Spleen (tissue), 11 donors: Measurements from ENCODE around the gene WDR88. TPM values are rescaled to one million over a fixed set of nuclear protein-coding genes. Genes with fewer than 3 reads are reported as not detected.

ENCODE experiments used
- DNase-seq: peaks from one replicate; pipeline ENCODE4 v3.0.0-alpha.2; 2020
- H3K27ac ChIP-seq, 8 donors: fragments of 200-600 bp; sonication (generic) in 7 of 8; 1 replicate in 4 of 8; 2 replicates in 4 of 8; pipeline versions ENCODE4 v1.5.0 to v1.8.0; 2016 to 2021; ENCODE audit warnings: inconsistent platforms in 4 of 8, mild to moderate bottlenecking in 4 of 8, moderate library complexity in 1 of 8
- H3K27me3 ChIP-seq, 7 donors: fragments of 200-600 bp; sonication (generic) in 6 of 7; replicated peaks in 1 of 7; 1 replicate in 4 of 7; 2 replicates in 3 of 7; pipeline versions ENCODE4 v1.5.0 to v1.8.0; 2016 to 2021; ENCODE audit warnings: inconsistent platforms in 3 of 7, mild to moderate bottlenecking in 1 of 7
- H3K36me3 ChIP-seq, 6 donors: fragments of 200-600 bp; sonication (generic) in 5 of 6; 1 replicate in 4 of 6; 2 replicates in 2 of 6; pipeline versions ENCODE4 v1.5.0 to v1.8.0; 2016 to 2021; ENCODE audit warnings: inconsistent platforms in 2 of 6
- H3K4me1 ChIP-seq, 6 donors: fragments of 200-600 bp; sonication (generic) in 5 of 6; 1 replicate in 3 of 6; 2 replicates in 3 of 6; pipeline versions ENCODE4 v1.5.0 to v1.8.0; 2016 to 2021; ENCODE audit warnings: inconsistent platforms in 3 of 6
- H3K4me3 ChIP-seq, 8 donors: fragments of 200-600 bp; sonication (generic) in 7 of 8; 1 replicate in 4 of 8; 2 replicates in 4 of 8; pipeline versions ENCODE4 v1.5.0 to v1.8.0; 2016 to 2021; ENCODE audit warnings: inconsistent platforms in 4 of 8, mild to moderate bottlenecking in 4 of 8, moderate library complexity in 2 of 8
- H3K9me3 ChIP-seq, 8 donors: fragments of 200-600 bp; sonication (generic) in 7 of 8; 1 replicate in 4 of 8; 2 replicates in 4 of 8; pipeline versions ENCODE4 v1.5.0 to v1.8.0; 2016 to 2021; ENCODE audit warnings: inconsistent platforms in 4 of 8
- POLR2A ChIP-seq, 3 donors: fragments of 450-650 bp; IDR thresholded peaks; one replicate each; pipeline ENCODE4 v1.5.1; 2017; ENCODE audit warnings: antibody characterized with exemption in 3 of 3, mild to moderate bottlenecking in 1 of 3
- POLR2AphosphoS5 ChIP-seq, 3 donors: sonication (generic); formaldehyde crosslinking; IDR thresholded peaks; one replicate each; pipeline ENCODE4 v1.5.1; 2017; ENCODE audit warnings: antibody characterized with exemption in 3 of 3
- WGBS, 5 donors: extraction: QIAGEN DNeasy Blood & Tissue Kit in 3 of 5; methylation state at CpG; one replicate each; pipeline versions ENCODE4 v1.1.5 to v1.1.7; 2013 to 2018; 5-methylcytosine and 5-hydroxymethylcytosine counted together
- intact Hi-C: fragments of 100-400 bp; cut with DNase I; formaldehyde crosslinking; loops from one replicate; pipeline ENCODE4 v1.15.0; 2023; ENCODE audit warnings: low total_unique reads
- polyA plus RNA-seq, 3 donors: library from polyadenylated mRNA; stranded (reverse); fragments of 200-250 nt; gene quantifications; one replicate each; pipeline ENCODE4 v1.2.1, GENCODE V29; 2013
- total RNA-seq, 7 donors: library from RNA; depleted of rRNA in 3 of 7; stranded (reverse); fragments of >200 nt in 3 of 7; fragmentation: NEBNext Ultra II Directional in 4 of 7; extraction: Animal tissue kit (Norgen Biotek cat#: 25700) in 4 of 7; gene quantifications; one replicate each; pipeline versions ENCODE4 v1.1.0 to v1.2.1, GENCODE V29; 2016 to 2021
- TF ChIP-seq, protein P1 (sequence below), 11 experiments: fragments of 200-600 bp in 7 of 11; fragments of 450-650 bp in 4 of 11; sonication (generic) in 4 of 11; IDR thresholded peaks in 8 of 11; conservative IDR thresholded peaks in 3 of 11; 1 replicate in 7 of 11; 2 replicates in 4 of 11; pipeline versions ENCODE4 v1.4.0 to v1.8.0; 2016 to 2021; ENCODE audit warnings: antibody characterized with exemption in 11 of 11, inconsistent platforms in 4 of 11, mild to moderate bottlenecking in 1 of 11
- donor health status: healthy with polysubstance abuse.
- donor health status: DM: no; HTN: no; CAD: no; lungs with moderate emphysema.
- donor health status: DM: no; HTN: no; CAD: no.
- donor health status: Bipolar disorder and iron deficiency.
- donor health status: healthy.
- donor health status: DM: no; HTN: no; CAD: no.
- donor health status: DM: yes; HTN: yes; CAD: no.

WDR88 gene
- total and polyA plus RNA-seq, 10 donors = 0.07 TPM; not detected in 9

- WGBS, 5 donors = 84 to 91% (median 87%) methylated on average over 6 of the region's 6 CpGs
- Histone ChIP-seq H3K36me3 (peaks cover 0 to 52% (median 0%) of the 10 kb centered on the region in 6 donors), H3K4me1 (peaks cover 0 to 21% (median 3%) of the 10 kb centered on the region in 6 donors), H3K4me3 (no peak overlapping the region), H3K27ac (no peak overlapping the region), H3K27me3 (no peaks in the 10 kb centered on the region), H3K9me3 (no peaks in the 10 kb centered on the region)
- no peak for DNase-seq
- TF ChIP-seq POLR2AphosphoS5 (IDR thresholded peaks at IDR 0.05) (no peak), POLR2A (IDR thresholded peaks at IDR 0.05) (no peak)
- TF ChIP-seq, protein P1, sequence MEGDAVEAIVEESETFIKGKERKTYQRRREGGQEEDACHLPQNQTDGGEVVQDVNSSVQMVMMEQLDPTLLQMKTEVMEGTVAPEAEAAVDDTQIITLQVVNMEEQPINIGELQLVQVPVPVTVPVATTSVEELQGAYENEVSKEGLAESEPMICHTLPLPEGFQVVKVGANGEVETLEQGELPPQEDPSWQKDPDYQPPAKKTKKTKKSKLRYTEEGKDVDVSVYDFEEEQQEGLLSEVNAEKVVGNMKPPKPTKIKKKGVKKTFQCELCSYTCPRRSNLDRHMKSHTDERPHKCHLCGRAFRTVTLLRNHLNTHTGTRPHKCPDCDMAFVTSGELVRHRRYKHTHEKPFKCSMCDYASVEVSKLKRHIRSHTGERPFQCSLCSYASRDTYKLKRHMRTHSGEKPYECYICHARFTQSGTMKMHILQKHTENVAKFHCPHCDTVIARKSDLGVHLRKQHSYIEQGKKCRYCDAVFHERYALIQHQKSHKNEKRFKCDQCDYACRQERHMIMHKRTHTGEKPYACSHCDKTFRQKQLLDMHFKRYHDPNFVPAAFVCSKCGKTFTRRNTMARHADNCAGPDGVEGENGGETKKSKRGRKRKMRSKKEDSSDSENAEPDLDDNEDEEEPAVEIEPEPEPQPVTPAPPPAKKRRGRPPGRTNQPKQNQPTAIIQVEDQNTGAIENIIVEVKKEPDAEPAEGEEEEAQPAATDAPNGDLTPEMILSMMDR (IDR thresholded peaks at IDR 0.05 in 8 of 11, conservative IDR thresholded peaks at IDR 0.05 in 3 of 11) = no peak
- intact Hi-C loops = no loop called here
These were observed 69.6 kb downstream of the WDR88 start for GRCh38 chr19:33201473-33201872.

- Histone ChIP-seq H3K4me1 (peaks cover 0 to 20% (median 3%) of the 10 kb centered on the region in 6 donors), H3K36me3 (peaks cover 0 to 58% (median 0%) of the 10 kb centered on the region in 6 donors), H3K9me3 (no peaks in the 10 kb centered on the region), H3K27me3 (no peaks in the 10 kb centered on the region), H3K27ac (no peak overlapping the region), H3K4me3 (no peak overlapping the region)
- TF ChIP-seq POLR2AphosphoS5 (IDR thresholded peaks at IDR 0.05) (no peak), POLR2A (IDR thresholded peaks at IDR 0.05) (no peak)
- TF ChIP-seq, protein P1 (IDR thresholded peaks at IDR 0.05 in 8 of 11, conservative IDR thresholded peaks at IDR 0.05 in 3 of 11) = no peak
- DNase-seq = no peak
- 92 to 97% (median 95%) methylated on average over 13 to 15 of the region's 15 CpGs for WGBS, 5 donors
- intact Hi-C loops = no loop called here
These were observed 70.1 kb downstream of the WDR88 start for GRCh38 chr19:33201886-33202545.

DNA sequence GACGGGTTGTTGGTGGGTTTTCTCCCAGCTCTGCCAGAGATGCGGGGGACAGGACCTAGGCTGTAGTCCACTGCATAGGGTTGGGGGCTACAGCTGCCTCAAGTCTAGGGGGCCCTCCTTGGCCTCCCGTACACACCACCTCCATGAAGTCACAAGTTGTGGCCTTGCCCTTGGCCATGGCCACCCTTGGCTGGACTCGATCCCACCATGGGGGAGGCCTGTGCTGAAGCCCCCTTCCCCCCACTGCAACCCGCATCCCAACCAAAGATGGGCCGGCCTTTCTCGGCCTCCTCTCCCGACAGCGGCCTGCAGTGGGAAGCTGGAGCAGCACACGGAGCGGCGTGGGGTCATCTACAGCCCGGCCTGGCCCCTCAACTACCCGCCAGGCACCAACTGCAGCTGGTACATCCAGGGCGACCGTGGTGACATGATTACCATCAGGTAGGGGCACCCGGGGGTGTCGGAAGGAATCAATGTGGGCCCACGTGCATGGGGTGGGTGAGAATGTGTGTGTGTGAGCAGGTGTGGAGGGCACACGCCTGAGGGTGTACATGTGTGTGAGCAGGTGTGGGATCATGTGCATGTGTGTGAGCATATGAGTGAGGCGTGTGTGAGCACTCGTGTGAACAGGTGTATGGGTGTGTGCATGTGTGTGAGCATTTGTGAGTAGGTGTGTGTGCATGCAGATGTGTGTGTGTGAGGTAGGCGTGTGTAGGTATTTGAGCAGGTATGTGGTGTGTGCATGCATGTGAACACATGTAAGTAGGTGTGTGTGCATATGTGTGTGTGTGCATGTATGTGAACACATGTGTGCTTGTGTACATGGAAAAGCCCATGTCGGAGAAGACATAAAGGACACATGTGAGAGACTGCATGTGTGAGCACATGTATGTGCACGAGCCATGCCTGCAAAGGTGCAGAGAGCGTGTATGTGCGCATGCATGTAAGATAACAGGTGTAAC is 70.9 kb downstream of the WDR88 start:
- Histone ChIP-seq H3K27me3 (no peaks in the 10 kb centered on the region), H3K36me3 (peaks cover 0 to 62% (median 0%) of the 10 kb centered on the region in 6 donors), H3K4me1 (peaks cover 0 to 20% (median 3%) of the 10 kb centered on the region in 6 donors), H3K4me3 (no peak overlapping the region), H3K27ac (no peak overlapping the region), H3K9me3 (no peaks in the 10 kb centered on the region)
- TF ChIP-seq POLR2A (IDR thresholded peaks at IDR 0.05) = no peak
- no peak for TF ChIP-seq POLR2AphosphoS5 (IDR thresholded peaks at IDR 0.05)
- TF ChIP-seq, protein P1 (IDR thresholded peaks at IDR 0.05 in 8 of 11, conservative IDR thresholded peaks at IDR 0.05 in 3 of 11) = no peak
- intact Hi-C loops = no loop called here
- 86 to 94% (median 91%) methylated on average over 13 to 27 of the region's 27 CpGs for WGBS, 5 donors
- DNase-seq = no peak

GRCh38 chr19:33203529-33203928 is 71.6 kb downstream of the WDR88 start:
- no peak for DNase-seq
- Histone ChIP-seq H3K4me3 (no peak overlapping the region), H3K27me3 (no peaks in the 10 kb centered on the region), H3K9me3 (no peaks in the 10 kb centered on the region), H3K27ac (no peak overlapping the region), H3K36me3 (peaks cover 0 to 55% (median 0%) of the 10 kb centered on the region in 6 donors), H3K4me1 (peaks cover 0 to 26% (median 6%) of the 10 kb centered on the region in 6 donors)
- WGBS, 5 donors = 78 to 89% (median 86%) methylated on average over 4 to 6 of the region's 6 CpGs
- intact Hi-C loops = no loop called here
- TF ChIP-seq, protein P1 (IDR thresholded peaks at IDR 0.05 in 8 of 11, conservative IDR thresholded peaks at IDR 0.05 in 3 of 11) = no peak
- TF ChIP-seq POLR2A (IDR thresholded peaks at IDR 0.05) = no peak
- no peak for TF ChIP-seq POLR2AphosphoS5 (IDR thresholded peaks at IDR 0.05)
